Endothelial cell of umbilical vein (primary cell): ENCODE results near the gene LARGE1. TPM values are rescaled to one million over a fixed set of nuclear protein-coding genes. Genes with fewer than 3 reads are reported as not detected.

Source experiments
- BruUV-seq: library from RNA; stranded (reverse); fragments of 400-500 nt; replicated peaks from 2 replicates; lab custom pipeline; 2021; lab: Mats Ljungman, UMichigan
- CTCF ChIA-PET: fragments of 300-600, 350-600 bp; sonication (Branson Sonifier 250); formaldehyde crosslinking; loops from one replicate; lab custom pipeline; 2021; ENCODE audit warnings: antibody characterized with exemption, inconsistent platforms; lab: Charles Lee
- POLR2A ChIA-PET: fragments of 300-600, 350-600 bp; sonication (Branson Sonifier 250); formaldehyde crosslinking; loops from one replicate; lab custom pipeline; 2021; ENCODE audit warnings: antibody characterized with exemption, inconsistent platforms; lab: Charles Lee
- DNase-seq: peaks from one replicate; pipeline ENCODE4 v3.0.0-alpha.2; 2011; ENCODE audit warnings: low read depth, low spot score
- FAIRE-seq: peaks from 2 replicates; lab custom pipeline; 2011; peaks lifted over from hg19 to GRCh38; lab: Jason Lieb, UNC
- H2AFZ ChIP-seq: 2 replicates; pipeline ENCODE4 v1.6.0; 2012; ENCODE audit warnings: low read depth, low read length, control low read depth, inconsistent platforms
- H3K27ac ChIP-seq: 2 replicates; pipeline ENCODE4 v1.5.1; 2011; ENCODE audit warnings: low read depth, mild to moderate bottlenecking, control low read depth, low read length, moderate library complexity; ENCODE audit not compliant: insufficient read depth
- H3K27me3 ChIP-seq, 2 experiments: 2 replicates each; pipeline versions ENCODE4 v1.6.0 to v1.6.1; 2011; ENCODE audit warnings: low read length in 2 of 2, mixed read lengths in 1 of 2; ENCODE audit not compliant: control insufficient read depth in 2 of 2, insufficient read depth in 2 of 2
- H3K36me3 ChIP-seq, 2 experiments: 2 replicates in 1 of 2; 3 replicates in 1 of 2; pipeline ENCODE4 v1.5.1; 2011; ENCODE audit warnings: low read length in 2 of 2, mild to moderate bottlenecking in 1 of 2, moderate library complexity in 1 of 2; ENCODE audit not compliant: control insufficient read depth in 2 of 2, insufficient read depth in 2 of 2; ENCODE audit errors: extremely low read depth in 1 of 2
- H3K4me1 ChIP-seq: 3 replicates; pipeline ENCODE4 v1.5.1; 2011; ENCODE audit warnings: mild to moderate bottlenecking, low read length; ENCODE audit not compliant: control insufficient read depth, insufficient read depth; ENCODE audit errors: extremely low read depth
- H3K4me2 ChIP-seq: 2 replicates; pipeline ENCODE4 v1.6.1; 2011; ENCODE audit warnings: low read length, control low read depth, mixed read lengths; ENCODE audit not compliant: insufficient read depth
- H3K4me3 ChIP-seq, 3 experiments: fragments of 200-600 bp in 1 of 3; sonication (generic), shearing (Covaris generic) in 1 of 3; replicated peaks in 1 of 3; 2 replicates each; pipeline ENCODE4 v1.5.1; 2011 to 2016; ENCODE audit warnings: control low read depth in 3 of 3, low read length in 3 of 3, mild to moderate bottlenecking in 2 of 3, inconsistent platforms in 1 of 3, low read depth in 1 of 3, moderate library complexity in 1 of 3; ENCODE audit not compliant: insufficient read depth in 1 of 3
- H3K79me2 ChIP-seq: 2 replicates; pipeline ENCODE4 v1.6.0; 2012; ENCODE audit warnings: low read length, inconsistent platforms; ENCODE audit not compliant: control insufficient read depth, insufficient read depth
- H3K9ac ChIP-seq: replicated peaks from 2 replicates; pipeline ENCODE3; 2011; ENCODE audit warnings: low read length, control low read depth; ENCODE audit not compliant: insufficient read depth; ENCODE audit errors: extremely low read depth
- H3K9me1 ChIP-seq: replicated peaks from 3 replicates; pipeline ENCODE4 v1.6.0; 2011; ENCODE audit warnings: mild to moderate bottlenecking, low read length; ENCODE audit not compliant: control insufficient read depth, insufficient read depth; ENCODE audit errors: extremely low read depth
- H3K9me3 ChIP-seq: replicated peaks from 2 replicates; pipeline ENCODE4 v1.5.1; 2012; ENCODE audit warnings: low read length, inconsistent platforms; ENCODE audit not compliant: control insufficient read depth, insufficient read depth
- H4K20me1 ChIP-seq: replicated peaks from 2 replicates; pipeline ENCODE3; 2011; ENCODE audit warnings: mild to moderate bottlenecking, low read length; ENCODE audit not compliant: control insufficient read depth, insufficient read depth; ENCODE audit errors: extremely low read depth
- EZH2 ChIP-seq: IDR thresholded peaks from 2 replicates; pipeline ENCODE4 v1.6.1; 2012; ENCODE audit warnings: borderline replicate concordance, low read depth, mild to moderate bottlenecking, moderate library complexity, low read length, inconsistent platforms; ENCODE audit not compliant: severe bottlenecking
- GATA2 ChIP-seq: IDR thresholded peaks from 2 replicates; pipeline ENCODE4 v1.7.0; 2011; ENCODE audit warnings: low read depth, mild to moderate bottlenecking, moderate library complexity, mixed read lengths, low read length; ENCODE audit not compliant: insufficient read length, insufficient read depth
- JUN ChIP-seq: IDR thresholded peaks from 2 replicates; pipeline ENCODE4 v1.6.1; 2011; ENCODE audit warnings: borderline replicate concordance, low read depth; ENCODE audit not compliant: insufficient read length, insufficient read depth
- MAX ChIP-seq: IDR thresholded peaks from 2 replicates; pipeline ENCODE4 v1.6.1; 2011; ENCODE audit not compliant: insufficient read depth, insufficient read length
- MYC ChIP-seq: IDR thresholded peaks from one replicate; pipeline ENCODE4 v1.6.1; 2011; ENCODE audit warnings: mild to moderate bottlenecking, low read depth, low read length
- POLR2A ChIP-seq: IDR thresholded peaks from 2 replicates; pipeline ENCODE4 v1.6.1; 2012; ENCODE audit warnings: low read depth, mild to moderate bottlenecking, control low read depth, low read length
- POLR2AphosphoS5 ChIP-seq: IDR thresholded peaks from 2 replicates; pipeline ENCODE4 v1.6.1; 2012; ENCODE audit warnings: low read depth, mild to moderate bottlenecking, control low read depth, low read length, moderate library complexity; ENCODE audit not compliant: insufficient read depth
- dilution Hi-C: fragments of 300-500 bp; cut with MboI; formaldehyde crosslinking; loops from one replicate; pipeline ENCODE4 v1.15.0; 2019; ENCODE audit warnings: low sequenced_read_pairs; ENCODE audit not compliant: extremely low pct_ligation_motif_present
- intact Hi-C: fragments of 100-400 bp; cut with micrococcal nuclease; formaldehyde crosslinking; loops from one replicate; pipeline ENCODE4 v1.10.0; 2022
- polyA plus RNA-seq, 4 experiments: library from polyadenylated mRNA; depleted of rRNA in 3 of 4; stranded (reverse) in 3 of 4; unstranded in 1 of 4; fragments of >200 nt; gene quantifications; 2 replicates each; pipeline versions ENCODE4 v1.2.1 to v1.2.3, GENCODE V29; 2011 to 2012; ENCODE audit warnings: missing spikeins in 1 of 4
- total RNA-seq: library from RNA; stranded (reverse); gene quantifications from 2 replicates; pipeline ENCODE4 v1.2.3, GENCODE V29; 2021
- TF ChIP-seq, protein P1 (sequence below), 2 donors: IDR thresholded peaks; 1 replicate in 1 of 2; 2 replicates in 1 of 2; pipeline ENCODE4 v1.5.1; 2011; ENCODE audit warnings: low read length in 2 of 2, mild to moderate bottlenecking in 2 of 2, moderate library complexity in 2 of 2, control low read depth in 1 of 2, inconsistent platforms in 1 of 2, low read depth in 1 of 2; ENCODE audit not compliant: insufficient read depth in 1 of 2; ENCODE audit errors: extremely low read depth in 1 of 2

Gene LARGE1
- total and polyA plus RNA-seq, 2 donors (not counting 3 experiments of a cell fraction or from before 2014, with no cell fraction given): 0.95 to 4.4 TPM

DNA sequence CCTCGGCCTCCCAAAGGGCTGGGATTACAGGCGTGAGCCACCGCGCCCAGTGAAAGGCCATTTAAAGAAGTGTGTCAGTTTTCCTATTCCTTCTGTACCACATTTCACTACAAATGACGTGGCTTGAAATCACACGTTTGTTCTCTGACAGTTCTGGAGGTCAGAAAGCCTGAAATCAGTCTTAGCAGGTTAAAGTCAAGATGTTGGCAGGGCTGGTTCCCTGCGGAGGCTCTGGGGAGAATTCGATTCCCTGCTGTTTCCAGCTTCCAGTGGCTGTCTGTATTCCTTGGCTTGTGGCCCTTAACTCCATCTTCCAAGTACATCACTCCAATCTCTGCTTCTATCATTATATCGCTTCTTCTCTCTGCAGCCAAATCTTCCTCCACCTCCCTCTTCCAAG, 383.2 kb downstream of the LARGE1 start:
- Histone ChIP-seq H2AFZ (no peak overlapping the region), H3K4me1 (no peaks in the 10 kb centered on the region), H3K27me3 (no peaks in the 10 kb centered on the region), H3K36me3 (no peaks in the 10 kb centered on the region), H3K9me3 (peaks cover 4% of the 10 kb centered on the region), H3K9me1 (no peaks in the 10 kb centered on the region), H3K4me3 (no peak overlapping the region), H4K20me1 (no peaks in the 10 kb centered on the region), H3K4me2 (no peak overlapping the region), H3K27ac (no peak overlapping the region), H3K79me2 (no peaks in the 10 kb centered on the region), H3K9ac (no peak overlapping the region)
- ChIA-PET CTCF (no interaction called here), POLR2A (no interaction called here)
- intact Hi-C loops: loop anchor here (10.0 kb wide), 1 partner anchor 128 kb away; no protein-coding TSS in a partner anchor
- FAIRE-seq (no peak), DNase-seq (no peak)
- no peak for TF ChIP-seq MYC
- no peak for TF ChIP-seq MAX
- TF ChIP-seq, protein P1, sequence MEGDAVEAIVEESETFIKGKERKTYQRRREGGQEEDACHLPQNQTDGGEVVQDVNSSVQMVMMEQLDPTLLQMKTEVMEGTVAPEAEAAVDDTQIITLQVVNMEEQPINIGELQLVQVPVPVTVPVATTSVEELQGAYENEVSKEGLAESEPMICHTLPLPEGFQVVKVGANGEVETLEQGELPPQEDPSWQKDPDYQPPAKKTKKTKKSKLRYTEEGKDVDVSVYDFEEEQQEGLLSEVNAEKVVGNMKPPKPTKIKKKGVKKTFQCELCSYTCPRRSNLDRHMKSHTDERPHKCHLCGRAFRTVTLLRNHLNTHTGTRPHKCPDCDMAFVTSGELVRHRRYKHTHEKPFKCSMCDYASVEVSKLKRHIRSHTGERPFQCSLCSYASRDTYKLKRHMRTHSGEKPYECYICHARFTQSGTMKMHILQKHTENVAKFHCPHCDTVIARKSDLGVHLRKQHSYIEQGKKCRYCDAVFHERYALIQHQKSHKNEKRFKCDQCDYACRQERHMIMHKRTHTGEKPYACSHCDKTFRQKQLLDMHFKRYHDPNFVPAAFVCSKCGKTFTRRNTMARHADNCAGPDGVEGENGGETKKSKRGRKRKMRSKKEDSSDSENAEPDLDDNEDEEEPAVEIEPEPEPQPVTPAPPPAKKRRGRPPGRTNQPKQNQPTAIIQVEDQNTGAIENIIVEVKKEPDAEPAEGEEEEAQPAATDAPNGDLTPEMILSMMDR (IDR thresholded peaks at IDR 0.05; ENCODE audit: extremely low read depth in 1 of 2, insufficient read depth in 1 of 2, low read depth in 1 of 2, low read length in 2 of 2): no peak
- no peak for TF ChIP-seq EZH2
- no peak for TF ChIP-seq GATA2
- no peak for TF ChIP-seq JUN
- no peak for TF ChIP-seq POLR2AphosphoS5
- TF ChIP-seq POLR2A: no peak
- BruUV-seq: no TSS peak
- dilution Hi-C loops: no loop called here
